Central memory CD4-positive, alpha-beta T cell (primary cell): Measurements from ENCODE around the gene HHAT.
"Not testable (repeated sequence)": the region's sequence is repeated elsewhere in the genome, so short reads cannot be mapped to it uniquely, and the experiment has no call there.

Experiments
- DNase-seq: peaks from one replicate; pipeline ENCODE4 v3.0.0; 2022

HHAT gene

DNA sequence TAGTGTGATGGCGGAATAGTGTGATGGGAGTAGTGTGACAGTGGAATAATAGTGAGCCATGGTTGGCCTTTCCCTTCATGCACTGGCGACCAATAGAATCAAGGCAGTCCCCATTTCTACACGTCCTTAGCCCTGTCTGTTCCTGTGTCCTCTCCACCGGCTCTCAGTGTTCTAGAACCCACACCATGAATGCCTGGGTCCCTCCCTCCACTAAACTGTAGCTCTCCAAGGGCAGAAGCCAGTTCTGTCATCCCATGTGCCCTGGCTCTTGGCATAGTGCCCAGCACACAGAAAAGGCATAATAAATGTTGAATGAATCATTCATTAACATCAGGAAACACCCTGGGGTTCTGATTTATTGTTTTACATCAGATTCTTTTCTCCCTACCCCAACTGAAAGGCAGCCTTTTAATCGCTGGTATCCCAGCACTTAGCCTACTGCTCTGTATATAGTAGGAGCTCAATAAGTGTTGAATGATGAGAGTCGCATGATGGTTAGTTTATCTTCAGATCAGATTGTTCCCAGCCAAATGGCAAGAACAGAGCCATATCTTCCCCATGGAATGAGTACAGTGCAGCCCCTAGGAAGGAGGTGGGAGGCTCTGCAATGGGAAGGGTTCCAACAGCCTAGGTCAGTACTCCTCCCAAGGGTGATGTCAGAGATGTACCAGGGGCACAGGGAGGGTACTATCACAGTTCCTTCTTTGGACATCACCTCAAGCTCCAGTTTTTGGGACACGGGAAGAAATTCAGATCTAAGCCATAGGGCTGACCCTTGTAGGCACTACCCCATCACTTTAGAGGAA, 325.7 kb downstream of the HHAT start:
- no peak for DNase-seq

GRCh38 chr1:210655511-210655910, 326.8 kb downstream of the HHAT start:
- DNase-seq: no peak

GRCh38 chr1:210657806-210658205, 329.1 kb downstream of the HHAT start:
- DNase-seq: no peak

GRCh38 chr1:210661520-210661919, 332.8 kb downstream of the HHAT start:
- not testable (repeated sequence) for DNase-seq

GRCh38 chr1:210662291-210663050, 333.8 kb downstream of the HHAT start:
- no peak for DNase-seq

GRCh38 chr1:210663730-210664573, 335.2 kb downstream of the HHAT start:
- no peak for DNase-seq

- DNase-seq: no peak
These were observed 341.2 kb downstream of the HHAT start for GRCh38 chr1:210669951-210670350.

GRCh38 chr1:210674151-210674550, 345.4 kb downstream of the HHAT start:
- no peak for DNase-seq

GRCh38 chr1:210676539-210676938, 347.8 kb downstream of the HHAT start:
- no peak for DNase-seq

GRCh38 chr1:210677533-210677932, 348.8 kb downstream of the HHAT start:
- no peak for DNase-seq

DNA sequence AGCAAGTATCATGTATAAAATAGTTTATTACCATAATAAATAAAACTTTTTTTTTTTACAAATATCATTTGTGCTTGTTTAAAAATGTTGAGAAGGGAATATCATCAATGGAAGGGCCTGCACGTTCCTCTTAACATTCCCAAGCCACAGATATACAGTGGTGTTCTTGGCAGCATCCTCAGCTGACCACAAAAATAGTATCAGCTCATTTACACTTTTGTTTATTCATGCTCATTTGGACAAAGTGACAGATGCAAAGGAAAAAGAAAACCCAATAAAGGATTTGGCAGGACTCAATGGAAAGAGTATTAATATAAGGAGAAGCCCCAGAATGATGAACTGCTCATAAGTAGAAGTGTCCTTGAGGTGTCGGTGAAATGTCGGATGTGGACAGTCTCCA, 349.6 kb downstream of the HHAT start:
- no peak for DNase-seq

- DNase-seq: no peak
These were observed 352.5 kb downstream of the HHAT start for GRCh38 chr1:210681158-210681557.

DNA sequence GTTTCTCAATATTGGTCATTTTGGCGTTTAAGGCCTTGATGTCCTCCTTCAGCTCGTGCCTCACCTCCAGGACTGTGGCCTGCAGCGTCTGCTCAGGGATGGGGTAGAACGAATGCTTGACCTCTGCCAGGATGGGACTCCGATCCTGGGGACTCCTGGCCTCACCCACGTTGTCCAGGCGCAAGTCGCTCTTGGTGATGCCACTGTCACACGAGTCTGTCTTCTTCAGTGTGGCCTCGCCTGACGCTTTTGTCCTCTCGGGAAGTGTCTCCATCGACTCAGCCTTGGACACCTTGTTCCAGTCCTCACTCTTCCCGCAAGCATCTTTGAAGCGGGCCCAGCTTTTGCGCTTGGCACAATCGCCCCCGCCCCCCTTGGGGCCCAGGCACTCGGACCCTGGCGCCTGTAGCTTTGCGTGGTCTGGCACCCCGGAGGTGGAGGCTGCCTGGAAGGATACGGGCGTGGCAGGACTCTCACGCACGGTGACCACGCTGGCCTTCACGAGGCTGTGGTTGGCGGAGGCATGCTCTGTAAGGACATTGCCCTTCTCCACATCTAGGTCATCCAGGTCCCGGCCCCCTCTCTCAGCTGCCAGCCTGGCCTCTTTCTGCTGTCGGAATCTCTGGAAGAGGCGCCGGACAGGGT, 354.8 kb downstream of the HHAT start:
- no peak for DNase-seq

DNA sequence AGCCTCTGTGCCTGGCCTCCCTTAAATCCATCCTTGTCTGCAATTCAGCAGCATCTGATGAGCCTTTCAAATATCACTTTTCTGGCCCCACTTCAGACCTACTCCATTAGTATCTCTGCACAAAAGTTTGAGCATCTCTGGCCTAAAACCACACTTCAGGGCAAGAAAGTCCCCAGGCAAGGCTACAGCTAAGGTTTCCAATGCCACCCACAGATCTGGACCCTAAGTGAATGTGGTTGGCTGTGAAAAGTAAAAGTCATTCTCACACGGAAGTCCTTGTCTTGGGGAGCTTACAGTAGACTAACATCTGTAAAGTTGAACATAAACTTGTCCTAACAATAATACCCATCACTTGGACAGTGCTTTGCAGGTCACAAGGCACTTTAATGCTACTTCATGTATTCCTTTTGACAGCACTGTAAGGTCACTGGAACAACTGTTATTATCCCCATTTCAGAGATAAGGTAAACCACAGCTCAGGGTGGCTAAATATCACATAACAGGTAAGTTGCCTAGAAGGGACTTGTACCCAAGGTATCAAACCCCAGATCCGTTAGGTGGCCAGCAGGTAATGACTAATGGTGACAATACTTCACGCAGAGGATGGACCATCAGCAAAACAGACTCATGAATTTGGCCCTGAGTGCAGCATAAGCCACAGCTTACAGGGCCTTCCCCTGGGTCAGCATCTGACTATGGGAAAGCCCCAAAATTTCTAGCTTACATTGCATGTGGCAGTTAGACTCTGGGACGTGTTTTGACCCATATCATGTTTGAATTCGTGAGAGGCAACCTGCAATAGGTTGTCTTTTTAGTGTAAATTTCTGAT, 356.0 kb downstream of the HHAT start:
- DNase-seq: no peak

DNA sequence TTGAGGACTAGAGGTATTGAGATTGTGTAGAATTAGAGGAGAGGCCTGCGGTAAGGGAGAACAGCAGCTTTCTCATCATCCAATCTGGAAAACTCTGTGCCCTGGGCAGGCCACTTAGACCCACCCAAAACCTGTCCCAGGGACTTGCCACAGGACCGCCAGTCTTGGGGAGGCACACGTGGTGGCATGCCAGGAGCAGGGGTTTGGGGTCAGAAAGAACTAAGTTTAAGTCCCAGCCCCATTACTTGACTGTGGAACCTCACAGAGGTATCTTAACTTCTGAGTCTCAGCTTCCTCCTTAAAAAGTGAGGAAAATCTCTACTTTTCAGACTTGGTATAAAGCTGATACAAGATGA, 356.6 kb downstream of the HHAT start:
- DNase-seq: no peak

GRCh38 chr1:210686841-210687240, 358.1 kb downstream of the HHAT start:
- no peak for DNase-seq

DNA sequence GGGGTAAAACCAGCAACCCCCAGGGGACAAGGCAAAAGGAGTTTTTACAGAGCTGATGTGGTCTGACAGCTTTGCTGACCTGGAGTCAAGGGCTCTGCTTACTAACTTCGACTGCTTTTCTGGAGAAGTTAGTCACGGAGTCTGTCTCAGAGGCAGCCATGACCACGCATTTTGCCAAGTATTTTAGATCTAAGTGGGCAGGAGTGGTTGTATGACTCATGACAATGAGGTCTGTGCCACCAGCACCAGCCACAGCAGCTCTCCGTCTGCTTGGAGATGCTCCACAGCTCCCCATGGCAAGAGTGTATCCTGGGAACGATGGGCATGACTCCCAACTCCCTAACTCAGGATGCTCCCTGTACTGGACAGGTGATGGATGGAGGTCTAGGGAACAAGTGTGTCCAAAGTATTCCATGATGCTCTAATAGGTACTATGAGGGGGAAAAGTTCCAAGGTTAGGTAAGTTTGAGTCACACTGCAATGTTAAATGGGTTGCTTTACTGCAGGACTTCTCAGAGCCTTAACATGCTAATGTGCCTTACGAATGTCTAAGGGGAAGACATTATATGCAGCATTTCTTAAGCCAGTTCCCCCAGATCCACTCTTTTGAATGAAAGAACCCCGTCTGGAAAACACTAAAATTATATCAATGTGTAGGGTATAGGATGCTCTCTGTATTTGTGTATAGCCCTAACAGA, 359.0 kb downstream of the HHAT start:
- no peak for DNase-seq

DNA sequence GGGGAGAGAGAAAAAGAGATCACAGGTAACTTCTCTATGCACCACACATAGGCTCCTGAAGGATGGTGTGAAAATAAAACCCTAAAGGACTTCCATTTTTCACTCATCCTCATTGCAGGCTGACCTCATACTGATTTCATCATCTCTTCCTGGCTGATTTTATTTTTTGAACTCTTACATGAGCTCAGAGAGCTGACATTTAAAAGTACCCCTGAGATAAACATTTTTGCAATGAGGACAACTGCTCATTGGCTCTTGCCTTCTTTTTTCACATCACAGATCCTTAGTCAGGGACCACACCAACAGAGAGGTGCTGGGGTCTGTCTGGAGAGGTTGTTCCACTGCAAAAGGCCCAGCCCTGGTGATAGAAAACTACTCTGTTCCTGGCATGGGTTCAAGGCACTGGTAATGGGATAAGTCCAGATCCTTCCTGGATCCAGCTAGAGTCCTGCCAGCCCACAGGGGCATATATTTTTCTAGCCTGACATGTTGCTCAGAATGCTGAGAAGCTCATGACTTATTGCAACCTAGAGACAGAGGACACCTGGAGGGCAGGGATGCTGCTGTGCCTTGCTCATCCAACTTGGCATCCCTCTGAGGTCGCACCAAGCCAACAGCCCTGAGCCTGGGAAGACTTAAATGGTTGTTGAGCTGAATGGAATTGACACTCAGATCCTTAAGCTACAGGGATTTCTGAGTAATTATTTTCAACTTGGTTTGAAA, 360.0 kb downstream of the HHAT start:
- no peak for DNase-seq

- no peak for DNase-seq
These were observed 361.1 kb downstream of the HHAT start for GRCh38 chr1:210689826-210690225.

- DNase-seq: no peak
These were observed 361.5 kb downstream of the HHAT start for GRCh38 chr1:210690236-210690635.
